Neural cell (in vitro differentiated cells): Measurements from ENCODE around the gene SRC. TPM values are rescaled to one million over a fixed set of nuclear protein-coding genes. Genes with fewer than 3 reads are reported as not detected.

ENCODE experiments used
- H2AFZ ChIP-seq: fragments of 200-600, 300-800 bp; sonication (generic), shearing (Covaris generic); 2 replicates; pipeline ENCODE4 v1.6.0; 2014; ENCODE audit warnings: low read depth, mild to moderate bottlenecking, antibody characterized with exemption, low read length, moderate library complexity
- H3F3A ChIP-seq: fragments of 200-600 bp; shearing (Covaris generic); 2 replicates; pipeline ENCODE4 v1.6.1; 2016; ENCODE audit warnings: mild to moderate bottlenecking, moderate library complexity, mixed read lengths, antibody characterized with exemption, low read length; ENCODE audit not compliant: insufficient read depth, poor library complexity, severe bottlenecking
- H3K27ac ChIP-seq: fragments of 200-600, 300-800 bp; sonication (generic), shearing (Covaris generic); 2 replicates; pipeline ENCODE4 v1.5.1; 2014; ENCODE audit warnings: mild to moderate bottlenecking, low read length, moderate library complexity
- H3K27me3 ChIP-seq: fragments of 300-800, 200-600 bp; sonication (generic), shearing (Covaris generic); 2 replicates; pipeline ENCODE4 v1.6.0; 2014; ENCODE audit warnings: mild to moderate bottlenecking, low read depth, low read length, moderate library complexity; ENCODE audit not compliant: insufficient read depth
- H3K36me3 ChIP-seq: fragments of 300-800, 200-600 bp; sonication (generic), shearing (Covaris generic); 2 replicates; pipeline ENCODE4 v1.5.1; 2014; ENCODE audit warnings: mild to moderate bottlenecking, antibody characterized with exemption, low read length, moderate library complexity; ENCODE audit not compliant: insufficient read depth
- H3K4me2 ChIP-seq: fragments of 300-800, 200-600 bp; sonication (generic), shearing (Covaris generic); 2 replicates; pipeline ENCODE4 v1.6.0; 2014; ENCODE audit warnings: mild to moderate bottlenecking, low read length
- H3K4me3 ChIP-seq: fragments of 300-800, 200-600 bp; sonication (generic), shearing (Covaris generic); 2 replicates; pipeline ENCODE4 v1.5.1; 2014; ENCODE audit warnings: mild to moderate bottlenecking, low read length, moderate library complexity
- H3K79me2 ChIP-seq: fragments of 200-600 bp; shearing (Covaris generic); replicated peaks from 2 replicates; pipeline ENCODE4 v1.6.0; 2014; ENCODE audit warnings: mild to moderate bottlenecking, low read length, moderate library complexity; ENCODE audit not compliant: insufficient read depth
- H3K9ac ChIP-seq: fragments of 300-800, 200-600 bp; sonication (generic), shearing (Covaris generic); 2 replicates; pipeline ENCODE4 v1.6.1; 2016; ENCODE audit warnings: mild to moderate bottlenecking, low read length, mixed read lengths
- H3K9me2 ChIP-seq: fragments of 200-600 bp; shearing (Covaris generic); 2 replicates; pipeline ENCODE4 v1.6.1; 2016; ENCODE audit warnings: mild to moderate bottlenecking, low read length, mixed read lengths; ENCODE audit not compliant: insufficient read depth
- H3K9me3 ChIP-seq: fragments of 200-600, 300-800 bp; sonication (generic), shearing (Covaris generic); 2 replicates; pipeline ENCODE4 v1.6.1; 2016; ENCODE audit warnings: mild to moderate bottlenecking, mixed run types, low read length, moderate library complexity, mixed read lengths
- H4K20me1 ChIP-seq: fragments of 200-600 bp; shearing (Covaris generic); 2 replicates; pipeline ENCODE4 v1.6.1; 2016; ENCODE audit warnings: mild to moderate bottlenecking, mixed run types; ENCODE audit not compliant: insufficient read depth
- CTCF ChIP-seq: fragments of 450-650 bp; IDR thresholded peaks from 2 replicates; pipeline ENCODE4 v1.5.1; 2014; ENCODE audit warnings: antibody characterized with exemption, mild to moderate bottlenecking, moderate library complexity; ENCODE audit not compliant: poor library complexity, severe bottlenecking
- EP300 ChIP-seq: fragments of 450-650 bp; conservative IDR thresholded peaks from 2 replicates; pipeline ENCODE4 v1.6.1; 2014; ENCODE audit warnings: antibody characterized with exemption, mild to moderate bottlenecking, moderate library complexity; ENCODE audit not compliant: poor library complexity, severe bottlenecking
- EZH2 ChIP-seq: fragments of 200-600, 300-800 bp; shearing (Covaris generic), sonication (generic); IDR thresholded peaks from 2 replicates; pipeline ENCODE4 v1.6.1; 2014; ENCODE audit warnings: antibody characterized with exemption, low read length, borderline replicate concordance, mild to moderate bottlenecking; ENCODE audit not compliant: insufficient read depth, poor library complexity, severe bottlenecking
- MXI1 ChIP-seq: fragments of 450-650 bp; conservative IDR thresholded peaks from 2 replicates; pipeline ENCODE4 v1.6.1; 2014; ENCODE audit warnings: antibody characterized with exemption, mild to moderate bottlenecking; ENCODE audit not compliant: poor library complexity, severe bottlenecking
- POLR2AphosphoS5 ChIP-seq: IDR thresholded peaks from 2 replicates; pipeline ENCODE4 v1.6.1; 2012
- RAD21 ChIP-seq: fragments of 450-650 bp; conservative IDR thresholded peaks from 2 replicates; pipeline ENCODE4 v1.6.1; 2014; ENCODE audit warnings: antibody characterized with exemption, mild to moderate bottlenecking, moderate library complexity
- REST ChIP-seq: IDR thresholded peaks from 2 replicates; pipeline ENCODE4 v1.6.1; 2012; ENCODE audit warnings: borderline replicate concordance
- SMC3 ChIP-seq: fragments of 450-650 bp; conservative IDR thresholded peaks from 2 replicates; pipeline ENCODE4 v1.6.1; 2014; ENCODE audit warnings: antibody characterized with exemption, mild to moderate bottlenecking, moderate library complexity; ENCODE audit not compliant: poor library complexity
- TAF1 ChIP-seq: IDR thresholded peaks from 2 replicates; pipeline ENCODE4 v1.6.1; 2012; ENCODE audit warnings: low read depth
- polyA plus RNA-seq: library from polyadenylated mRNA; depleted of rRNA; stranded (reverse); fragments of >200 nt; gene quantifications from 2 replicates; pipeline ENCODE4 v1.2.3, GENCODE V29; 2014

The SRC gene
- polyA plus RNA-seq, 1 donor from 2014 or later, result 39.0 TPM

DNA sequence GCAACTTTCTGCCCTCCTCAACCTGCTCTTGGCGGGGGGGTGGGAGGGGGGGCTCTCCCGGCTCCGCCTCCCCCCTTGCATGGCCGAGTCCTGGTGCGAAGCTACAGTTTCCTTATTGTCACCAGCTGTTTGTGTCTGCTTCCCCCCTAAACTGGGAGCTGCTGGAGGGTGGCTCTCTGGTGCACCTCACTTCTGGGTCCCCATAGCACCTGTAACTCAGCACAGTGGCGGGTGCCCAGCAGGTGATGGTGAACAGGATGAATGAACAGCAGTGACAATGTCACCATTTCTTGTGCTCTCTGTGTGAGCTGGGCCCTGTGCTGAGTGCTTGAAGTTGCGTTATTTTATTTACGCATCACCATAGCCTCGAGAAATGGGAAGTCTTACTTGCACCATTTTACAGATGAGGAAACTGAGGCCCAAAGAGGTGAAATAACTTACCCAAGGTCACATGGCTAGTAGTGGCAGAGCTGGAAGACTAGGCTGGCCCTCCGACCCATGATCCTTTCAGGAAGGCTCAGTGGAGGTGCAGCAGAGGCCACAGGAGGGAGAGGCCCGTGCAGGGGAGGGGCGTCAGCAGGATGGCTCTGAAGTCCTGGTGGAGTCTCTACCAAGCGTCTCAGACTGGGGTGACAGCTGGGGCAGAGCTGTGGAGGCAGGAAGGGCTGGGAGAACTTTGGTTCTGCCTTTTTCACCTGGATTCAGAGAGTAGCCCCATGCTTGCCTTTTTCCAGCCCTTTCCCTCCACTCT is 41.8 kb downstream of the SRC start:
- Histone ChIP-seq H3K9me3 (no peaks in the 10 kb centered on the region), H3K27ac (no peak overlapping the region), H3F3A (no peaks in the 10 kb centered on the region)

DNA sequence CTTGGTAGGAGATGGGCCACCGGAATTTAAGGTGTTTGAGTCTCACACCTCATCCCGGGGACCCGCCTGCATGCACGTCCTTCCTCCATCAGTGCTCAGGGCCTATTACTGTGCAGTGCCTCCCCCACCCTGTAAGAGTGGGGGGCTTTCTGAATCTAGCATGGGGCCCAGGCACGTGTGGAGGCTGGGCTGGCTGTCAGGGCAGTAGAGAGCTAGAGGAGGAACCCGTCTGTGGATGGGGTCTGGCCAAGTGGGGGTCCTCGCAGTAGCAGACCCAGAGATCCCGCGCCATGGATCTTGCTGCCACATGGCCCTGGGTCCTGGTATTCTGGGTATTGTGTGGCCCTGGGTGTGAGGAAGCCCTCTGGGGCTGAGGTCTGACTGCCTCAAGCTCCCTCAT is 42.9 kb downstream of the SRC start:
- no peaks in the 10 kb centered on the region for H4K20me1 ChIP-seq
- H3K4me2 ChIP-seq, result no peak overlapping the region
- no peaks in the 10 kb centered on the region for H3K9me2 ChIP-seq
- H3F3A ChIP-seq, result no peaks in the 10 kb centered on the region
- TF ChIP-seq POLR2AphosphoS5 (no peak), TAF1 (no peak)
- H2AFZ ChIP-seq, result no peak overlapping the region
- no peak overlapping the region for H3K9ac ChIP-seq
- H3K4me3 ChIP-seq, result no peak overlapping the region
- H3K9me3 ChIP-seq, result no peaks in the 10 kb centered on the region
- peaks cover 8% of the 10 kb centered on the region for H3K36me3 ChIP-seq
- H3K27me3 ChIP-seq, result no peaks in the 10 kb centered on the region
- H3K79me2 ChIP-seq, result no peaks in the 10 kb centered on the region
- no peak overlapping the region for H3K27ac ChIP-seq

More for the DNA sequence above, 41.8 kb downstream of the SRC start:
- Histone ChIP-seq H3K79me2 (no peaks in the 10 kb centered on the region), H3K36me3 (peaks cover 8% of the 10 kb centered on the region), H2AFZ (no peak overlapping the region), H3K4me2 (no peak overlapping the region), H3K9ac (no peak overlapping the region), H3K4me3 (no peak overlapping the region), H3K27me3 (no peaks in the 10 kb centered on the region), H3K9me2 (no peaks in the 10 kb centered on the region), H4K20me1 (no peaks in the 10 kb centered on the region)
- no peak for TF ChIP-seq RAD21
- TF ChIP-seq TAF1, result no peak
- TF ChIP-seq MXI1, result no peak
- TF ChIP-seq SMC3, result no peak
- TF ChIP-seq EP300, result no peak
- TF ChIP-seq REST, result no peak
- no peak for TF ChIP-seq EZH2
- no peak for TF ChIP-seq POLR2AphosphoS5
- no peak for TF ChIP-seq CTCF
